ENCODE measurements around the gene ARID1B. TPM values are rescaled to one million over a fixed set of nuclear protein-coding genes. Genes with fewer than 3 reads are reported as not detected.

The ARID1B gene
- total RNA-seq, 1 donor from 2014 or later: 59.3 TPM

DNA sequence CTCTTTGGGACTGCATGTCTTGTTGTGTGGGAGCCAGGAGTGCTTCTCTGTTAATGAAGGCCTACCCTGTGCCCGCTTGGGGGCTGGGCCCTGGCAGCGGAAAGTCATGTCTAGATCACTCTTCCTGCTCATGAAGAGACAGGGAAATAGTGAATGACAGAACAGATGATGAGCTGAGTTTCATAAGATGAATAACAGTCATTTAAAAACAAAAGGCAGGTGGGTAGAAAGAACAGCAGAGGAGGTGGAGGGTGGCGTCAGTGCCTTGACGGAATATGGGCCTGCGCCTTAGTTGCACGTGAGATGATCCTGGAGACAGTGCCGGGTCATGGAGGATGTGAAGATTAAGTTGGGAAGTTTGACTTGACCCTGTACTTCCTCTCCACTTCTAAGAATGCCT lies 85.5 kb downstream of the ARID1B start:
- Mint-ChIP-seq H3K27ac (ENCODE audit: unreplicated experiment) (no peak overlapping the region), H3K9me3 (ENCODE audit: low read depth) (peaks cover 9% of the 10 kb centered on the region), H3K4me1 (ENCODE audit: low read depth) (peaks cover 39% of the 10 kb centered on the region), H3K4me3 (ENCODE audit: unreplicated experiment) (no peak overlapping the region), H3K27me3 (ENCODE audit: low read depth) (no peaks in the 10 kb centered on the region), H3K36me3 (ENCODE audit: low read depth) (peaks cover 2% of the 10 kb centered on the region)
- TF ChIP-seq, protein P1, sequence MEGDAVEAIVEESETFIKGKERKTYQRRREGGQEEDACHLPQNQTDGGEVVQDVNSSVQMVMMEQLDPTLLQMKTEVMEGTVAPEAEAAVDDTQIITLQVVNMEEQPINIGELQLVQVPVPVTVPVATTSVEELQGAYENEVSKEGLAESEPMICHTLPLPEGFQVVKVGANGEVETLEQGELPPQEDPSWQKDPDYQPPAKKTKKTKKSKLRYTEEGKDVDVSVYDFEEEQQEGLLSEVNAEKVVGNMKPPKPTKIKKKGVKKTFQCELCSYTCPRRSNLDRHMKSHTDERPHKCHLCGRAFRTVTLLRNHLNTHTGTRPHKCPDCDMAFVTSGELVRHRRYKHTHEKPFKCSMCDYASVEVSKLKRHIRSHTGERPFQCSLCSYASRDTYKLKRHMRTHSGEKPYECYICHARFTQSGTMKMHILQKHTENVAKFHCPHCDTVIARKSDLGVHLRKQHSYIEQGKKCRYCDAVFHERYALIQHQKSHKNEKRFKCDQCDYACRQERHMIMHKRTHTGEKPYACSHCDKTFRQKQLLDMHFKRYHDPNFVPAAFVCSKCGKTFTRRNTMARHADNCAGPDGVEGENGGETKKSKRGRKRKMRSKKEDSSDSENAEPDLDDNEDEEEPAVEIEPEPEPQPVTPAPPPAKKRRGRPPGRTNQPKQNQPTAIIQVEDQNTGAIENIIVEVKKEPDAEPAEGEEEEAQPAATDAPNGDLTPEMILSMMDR (IDR thresholded peaks at IDR 0.05): no peak
- no peak for DNase-seq (ENCODE audit: low spot score)

DNA sequence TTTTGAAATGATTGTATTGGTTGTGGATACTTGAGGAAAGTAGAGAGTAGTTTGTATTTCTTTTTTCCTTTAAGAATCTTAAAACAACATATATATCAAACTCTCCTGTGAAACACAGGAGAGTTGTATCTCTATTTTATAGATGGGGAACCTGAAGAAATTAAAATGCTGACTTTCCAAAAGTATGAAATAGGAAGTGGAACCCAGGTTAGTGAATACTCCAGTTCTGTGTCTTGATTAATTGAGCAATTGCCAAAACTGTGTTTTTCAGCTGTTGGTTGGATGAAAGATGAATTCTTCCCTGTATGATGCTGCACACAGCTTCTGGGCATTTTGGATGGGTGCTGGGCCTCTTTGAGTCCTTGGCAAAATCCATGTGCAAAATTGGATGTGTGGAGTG lies 86.3 kb downstream of the ARID1B start:
- Mint-ChIP-seq H3K36me3 (ENCODE audit: low read depth) (peaks cover 2% of the 10 kb centered on the region), H3K27ac (ENCODE audit: unreplicated experiment) (no peak overlapping the region), H3K9me3 (ENCODE audit: low read depth) (peaks cover 9% of the 10 kb centered on the region), H3K27me3 (ENCODE audit: low read depth) (no peaks in the 10 kb centered on the region), H3K4me3 (ENCODE audit: unreplicated experiment) (no peak overlapping the region), H3K4me1 (ENCODE audit: low read depth) (peaks cover 40% of the 10 kb centered on the region)
- TF ChIP-seq, protein P1 (IDR thresholded peaks at IDR 0.05): no peak
- DNase-seq (ENCODE audit: low spot score): no peak

DNA sequence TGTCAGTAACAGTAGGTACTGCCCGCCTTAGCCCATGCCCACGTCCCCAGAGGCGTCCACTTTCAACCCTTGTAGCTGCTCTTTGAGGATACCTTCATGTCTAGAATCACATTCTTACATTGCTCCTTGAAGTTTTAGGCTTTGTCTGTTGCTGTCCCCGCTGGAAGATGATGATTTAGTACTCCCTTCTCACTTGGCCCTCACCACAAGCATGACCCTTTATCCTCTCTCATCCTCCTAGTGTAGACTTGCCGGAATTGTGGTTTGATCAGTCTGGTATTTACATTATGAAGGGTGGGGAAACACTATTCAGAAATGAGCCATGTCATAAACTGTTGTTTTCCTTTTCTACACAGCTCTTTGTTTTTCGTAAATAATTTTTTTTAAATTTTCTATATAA lies 87.4 kb downstream of the ARID1B start:
- DNase-seq (ENCODE audit: low spot score): no peak
- Mint-ChIP-seq H3K9me3 (ENCODE audit: low read depth) (peaks cover 9% of the 10 kb centered on the region), H3K36me3 (ENCODE audit: low read depth) (peaks cover 2% of the 10 kb centered on the region), H3K4me1 (ENCODE audit: low read depth) (peaks cover 44% of the 10 kb centered on the region), H3K4me3 (ENCODE audit: unreplicated experiment) (no peak overlapping the region), H3K27ac (ENCODE audit: unreplicated experiment) (no peak overlapping the region), H3K27me3 (ENCODE audit: low read depth) (no peaks in the 10 kb centered on the region)
- TF ChIP-seq, protein P1 (IDR thresholded peaks at IDR 0.05): no peak

DNA sequence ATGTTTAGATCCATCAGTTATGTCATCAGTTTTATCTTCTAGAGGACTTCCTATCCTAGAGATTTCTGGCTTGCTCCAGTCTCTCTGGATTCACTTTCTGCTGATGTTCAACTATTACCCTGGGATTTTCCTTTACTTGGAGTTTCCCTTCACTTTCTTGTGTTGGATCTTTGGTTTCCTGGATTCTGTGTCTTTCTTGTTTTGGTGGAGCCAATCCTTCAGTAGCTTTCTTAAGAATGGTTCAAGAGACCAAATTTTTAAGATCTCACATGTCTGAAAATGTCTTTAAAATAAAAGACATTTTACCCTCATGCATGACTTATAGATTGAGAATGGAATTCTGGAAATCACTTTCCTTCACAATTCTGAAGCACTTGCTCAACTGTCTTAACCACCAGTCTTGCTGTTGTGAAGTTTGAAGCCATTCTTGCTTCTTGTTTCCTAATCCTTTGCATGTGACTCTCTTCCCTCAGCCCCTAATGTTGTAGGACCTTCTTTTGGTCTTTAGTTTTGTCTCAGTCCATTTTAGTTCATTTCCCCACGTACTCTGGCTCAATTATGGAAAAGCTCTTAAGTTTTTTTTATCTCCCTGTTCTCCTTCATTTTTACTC lies 87.9 kb downstream of the ARID1B start:
- H3K36me3 Mint-ChIP-seq (ENCODE audit: low read depth): peaks cover 2% of the 10 kb centered on the region
- H3K27ac Mint-ChIP-seq (ENCODE audit: unreplicated experiment): no peak overlapping the region
- TF ChIP-seq, protein P1 (IDR thresholded peaks at IDR 0.05): no peak
- peaks cover 45% of the 10 kb centered on the region for H3K4me1 Mint-ChIP-seq (ENCODE audit: low read depth)
- H3K4me3 Mint-ChIP-seq (ENCODE audit: unreplicated experiment): no peak overlapping the region
- DNase-seq (ENCODE audit: low spot score): no peak
- H3K9me3 Mint-ChIP-seq (ENCODE audit: low read depth): peaks cover 9% of the 10 kb centered on the region
- no peaks in the 10 kb centered on the region for H3K27me3 Mint-ChIP-seq (ENCODE audit: low read depth)

- Mint-ChIP-seq H3K27me3 (ENCODE audit: low read depth) (no peaks in the 10 kb centered on the region), H3K36me3 (ENCODE audit: low read depth) (peaks cover 2% of the 10 kb centered on the region), H3K27ac (ENCODE audit: unreplicated experiment) (peak overlapping the region; percentile 45), H3K4me1 (ENCODE audit: low read depth) (peaks cover 58% of the 10 kb centered on the region), H3K4me3 (ENCODE audit: unreplicated experiment) (no peak overlapping the region), H3K9me3 (ENCODE audit: low read depth) (peaks cover 9% of the 10 kb centered on the region)
- TF ChIP-seq, protein P1 (IDR thresholded peaks at IDR 0.05): no peak
- DNase-seq (ENCODE audit: low spot score): no peak
Observed at GRCh38 chr6:156866220-156867015, 89.2 kb downstream of the ARID1B start.

Measured in chondrocyte (in vitro differentiated cells).